ENCODE data around the gene RELCH. TPM values are rescaled to one million over a fixed set of nuclear protein-coding genes. Genes with fewer than 3 reads are reported as not detected.

Gene RELCH
- total and polyA plus RNA-seq, 2 of the 13 experiments (the other 11 are each of a cell fraction or from before 2014, with no cell fraction given), result 5.6 to 31.7 TPM

DNA sequence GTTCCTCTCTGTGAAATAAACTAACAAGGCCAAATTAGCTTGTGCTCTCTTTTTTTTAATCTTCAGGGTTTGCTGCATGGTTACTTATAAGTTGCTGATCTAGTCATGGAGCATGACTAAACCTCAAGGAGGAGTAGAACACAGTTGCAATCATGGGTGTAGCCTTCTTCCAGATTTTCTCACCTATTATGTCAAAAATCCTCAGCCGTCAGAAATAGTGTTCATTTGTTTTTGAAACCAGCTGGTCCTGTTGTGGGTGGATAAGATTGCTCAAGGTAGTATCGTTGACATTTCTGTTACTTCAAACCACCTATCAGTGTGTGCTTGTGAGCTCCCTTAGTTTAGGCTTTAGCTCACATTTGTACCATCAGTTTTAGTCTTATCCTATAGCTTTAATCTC, 11.2 kb downstream of the RELCH start:
- TF ChIP-seq MATR3 (CRISPR knock-in tag; IDR thresholded peaks at IDR 0.05), result no peak
- no peak overlapping the region for H3K4me2 ChIP-seq (ENCODE audit: low read depth, low read length)
- H3K4me1 ChIP-seq (ENCODE audit: insufficient read depth, low read length), result 0 out of 2 replicates have a peak, but pooled peaks cover 6% of the 10 kb centered on the region
- ATAC-seq (no peak), DNase-seq (ENCODE audit: low spot score) (no peak), FAIRE-seq (no peak)
- no peak overlapping the region for H2AFZ ChIP-seq (ENCODE audit: low read length)
- H3K36me3 ChIP-seq (replicated peaks in 1 of 2; ENCODE audit: control insufficient read depth in 1 of 2, insufficient read depth in 2 of 2, low read length in 2 of 2), result no peaks in the 10 kb centered on the region; a peak in 1 of 5 replicates
- H3K27me3 ChIP-seq (ENCODE audit: control insufficient read depth in 1 of 2, insufficient read depth in 2 of 2, low read length in 2 of 2), result no peaks in the 10 kb centered on the region
- H3K4me3 ChIP-seq (replicated peaks in 1 of 3; ENCODE audit: insufficient read depth in 1 of 3, low read depth in 2 of 3, low read length in 3 of 3), result no peak overlapping the region
- intact Hi-C loops (cut with micrococcal nuclease; ENCODE audit: unreplicated experiment), result no loop called here
- no peak overlapping the region for H3K9ac ChIP-seq (ENCODE audit: insufficient read depth, low read depth, low read length)
- CTCF ChIA-PET (ENCODE audit: low intra/inter-chr PET ratio, low total read pairs), result no interaction called here
- in situ Hi-C loops (cut with HindIII; ENCODE audit: extremely low pct_ligation_motif_present, low pct_unique_long_range_greater_than_20kb), result no loop called here
- H3K27ac ChIP-seq (ENCODE audit: extremely low read length, insufficient read depth, low read length), result no peak overlapping the region
- 76% methylated on average over 2 of the region's 2 CpGs for WGBS (ENCODE audit: low lambda C conversion rate)
- peaks cover 86% of the 10 kb centered on the region for H3K79me2 ChIP-seq (ENCODE audit: insufficient read depth, low read length)
- H4K20me1 ChIP-seq (ENCODE audit: insufficient read depth, low read length), result no peaks in the 10 kb centered on the region
- no TSS peak for BruUV-seq (replicated peaks)
- no peaks in the 10 kb centered on the region for H3K9me3 ChIP-seq (ENCODE audit: low read length)
- POLR2A ChIA-PET, result interaction anchor here (1.4 kb wide), 1 partner anchor 11 kb away, joined by 6 read pairs; the partner anchor contains the start of genes PIGN and RELCH

- intact Hi-C loops (cut with micrococcal nuclease; ENCODE audit: unreplicated experiment), result no loop called here
- DNase-seq (ENCODE audit: low spot score) (no peak), FAIRE-seq (no peak), ATAC-seq (no peak)
- Histone ChIP-seq H3K9me3 (ENCODE audit: low read length) (no peaks in the 10 kb centered on the region), H3K27ac (ENCODE audit: extremely low read length, insufficient read depth, low read length) (no peak overlapping the region), H2AFZ (ENCODE audit: low read length) (no peak overlapping the region), H3K79me2 (ENCODE audit: insufficient read depth, low read length) (peaks cover 78% of the 10 kb centered on the region), H3K36me3 (replicated peaks in 1 of 2; ENCODE audit: control insufficient read depth in 1 of 2, insufficient read depth in 2 of 2, low read length in 2 of 2) (no peaks in the 10 kb centered on the region; a peak in 1 of 5 replicates), H3K4me3 (replicated peaks in 1 of 3; ENCODE audit: insufficient read depth in 1 of 3, low read depth in 2 of 3, low read length in 3 of 3) (no peak overlapping the region), H3K9ac (ENCODE audit: insufficient read depth, low read depth, low read length) (no peak overlapping the region), H3K4me2 (ENCODE audit: low read depth, low read length) (no peak overlapping the region), H3K27me3 (ENCODE audit: control insufficient read depth in 1 of 2, insufficient read depth in 2 of 2, low read length in 2 of 2) (no peaks in the 10 kb centered on the region), H3K4me1 (ENCODE audit: insufficient read depth, low read length) (0 out of 2 replicates have a peak, but pooled peaks cover 6% of the 10 kb centered on the region), H4K20me1 (ENCODE audit: insufficient read depth, low read length) (no peaks in the 10 kb centered on the region)
- 98% methylated on average over 2 of the region's 2 CpGs for WGBS (ENCODE audit: low lambda C conversion rate)
- no peak for TF ChIP-seq ZNF446 (CRISPR knock-in tag; IDR thresholded peaks at IDR 0.05)
- TF ChIP-seq ZNF20 (CRISPR knock-in tag; IDR thresholded peaks at IDR 0.05), result no peak
- TF ChIP-seq PLRG1 (conservative IDR thresholded peaks at IDR 0.05), result no peak
- ChIA-PET CTCF (ENCODE audit: low intra/inter-chr PET ratio, low total read pairs) (no interaction called here), POLR2A (interaction anchor here (1.4 kb wide), 1 partner anchor 13 kb away, joined by 6 read pairs; the partner anchor contains the start of genes PIGN and RELCH)
- in situ Hi-C loops (cut with HindIII; ENCODE audit: extremely low pct_ligation_motif_present, low pct_unique_long_range_greater_than_20kb), result no loop called here
- BruUV-seq (replicated peaks), result no TSS peak
Measured at GRCh38 chr18:62199629-62200028, 12.6 kb downstream of the RELCH start.
